A673 (cell line): ENCODE measurements around the gene GPX4. TPM values are rescaled to one million over a fixed set of nuclear protein-coding genes. Genes with fewer than 3 reads are reported as not detected.

Source experiments
- BruUV-seq: library from RNA; stranded (reverse); fragments of 400-500 nt; replicated peaks from 2 replicates; lab custom pipeline; 2021; lab: Mats Ljungman, UMichigan
- CTCF ChIA-PET: fragments of 300-600 bp; sonication (Branson Sonifier 250); formaldehyde crosslinking; loops from one replicate; lab custom pipeline; 2022; ENCODE audit warnings: antibody characterized with exemption; lab: Charles Lee
- POLR2A ChIA-PET: fragments of 300-600 bp; sonication (Branson Sonifier 250); formaldehyde crosslinking; loops from one replicate; lab custom pipeline; 2022; ENCODE audit warnings: antibody characterized with exemption; ENCODE audit not compliant: low non-redundant PET; lab: Charles Lee
- DNase-seq: peaks from one replicate; pipeline ENCODE4 v3.0.0-alpha.2; 2015; ENCODE audit warnings: low spot score
- H3K27ac ChIP-seq: fragments of 200-600 bp; sonication (generic); 2 replicates; pipeline ENCODE4 v1.5.1; 2016; ENCODE audit warnings: mixed run types, low read depth, mild to moderate bottlenecking, mixed read lengths, antibody characterized with exemption, low read length; ENCODE audit not compliant: poor library complexity, severe bottlenecking
- H3K27me3 ChIP-seq: fragments of 200-600 bp; sonication (generic); replicated peaks from 2 replicates; pipeline ENCODE4 v1.6.1; 2017; ENCODE audit warnings: mixed run types, low read depth, mild to moderate bottlenecking, mixed read lengths, antibody characterized with exemption, low read length; ENCODE audit not compliant: insufficient read depth, poor library complexity
- H3K36me3 ChIP-seq: fragments of 200-600 bp; sonication (generic); 2 replicates; pipeline ENCODE4 v1.6.1; 2016; ENCODE audit warnings: mixed run types, mild to moderate bottlenecking, mixed read lengths, antibody characterized with exemption, low read length; ENCODE audit not compliant: insufficient read depth, poor library complexity, severe bottlenecking
- H3K4me1 ChIP-seq: fragments of 200-600 bp; sonication (generic); 2 replicates; pipeline ENCODE4 v1.6.1; 2017; ENCODE audit warnings: mixed run types, mild to moderate bottlenecking, mixed read lengths, antibody characterized with exemption, low read length; ENCODE audit not compliant: insufficient read depth, poor library complexity, severe bottlenecking
- H3K4me3 ChIP-seq: fragments of 200-600 bp; sonication (generic); 2 replicates; pipeline ENCODE4 v1.5.1; 2016; ENCODE audit warnings: low read depth, mixed run types, mild to moderate bottlenecking, mixed read lengths, low read length; ENCODE audit not compliant: poor library complexity, severe bottlenecking
- H3K9me3 ChIP-seq: fragments of 200-600 bp; sonication (generic); 2 replicates; pipeline ENCODE4 v1.6.1; 2016; ENCODE audit warnings: mixed run types, low read depth, mild to moderate bottlenecking, mixed read lengths, antibody characterized with exemption, low read length; ENCODE audit not compliant: poor library complexity, severe bottlenecking
- EZH2 ChIP-seq: fragments of 200-600 bp; sonication (generic); IDR thresholded peaks from 2 replicates; pipeline ENCODE4 v1.6.1; 2017; ENCODE audit warnings: borderline replicate concordance, low read depth, mild to moderate bottlenecking, mixed read lengths, antibody characterized with exemption, low read length; ENCODE audit not compliant: poor library complexity, severe bottlenecking
- intact Hi-C: fragments of 100-400 bp; cut with micrococcal nuclease; formaldehyde crosslinking; loops from one replicate; pipeline ENCODE4 v1.10.0; 2022; ENCODE audit not compliant: unreplicated experiment
- total RNA-seq: library from RNA; stranded (reverse); gene quantifications from 2 replicates; pipeline ENCODE4 v1.2.3, GENCODE V29; 2021
- TF ChIP-seq, protein P1 (sequence below): fragments of 300-800, 200-600 bp; sonication (generic); conservative IDR thresholded peaks from 2 replicates; pipeline ENCODE4 v1.5.1; 2017; ENCODE audit warnings: low read depth, mild to moderate bottlenecking, antibody characterized with exemption, low read length, moderate library complexity, mixed read lengths

GPX4 gene
- total RNA-seq, 1 experiment from 2014 or later: 368 TPM

DNA sequence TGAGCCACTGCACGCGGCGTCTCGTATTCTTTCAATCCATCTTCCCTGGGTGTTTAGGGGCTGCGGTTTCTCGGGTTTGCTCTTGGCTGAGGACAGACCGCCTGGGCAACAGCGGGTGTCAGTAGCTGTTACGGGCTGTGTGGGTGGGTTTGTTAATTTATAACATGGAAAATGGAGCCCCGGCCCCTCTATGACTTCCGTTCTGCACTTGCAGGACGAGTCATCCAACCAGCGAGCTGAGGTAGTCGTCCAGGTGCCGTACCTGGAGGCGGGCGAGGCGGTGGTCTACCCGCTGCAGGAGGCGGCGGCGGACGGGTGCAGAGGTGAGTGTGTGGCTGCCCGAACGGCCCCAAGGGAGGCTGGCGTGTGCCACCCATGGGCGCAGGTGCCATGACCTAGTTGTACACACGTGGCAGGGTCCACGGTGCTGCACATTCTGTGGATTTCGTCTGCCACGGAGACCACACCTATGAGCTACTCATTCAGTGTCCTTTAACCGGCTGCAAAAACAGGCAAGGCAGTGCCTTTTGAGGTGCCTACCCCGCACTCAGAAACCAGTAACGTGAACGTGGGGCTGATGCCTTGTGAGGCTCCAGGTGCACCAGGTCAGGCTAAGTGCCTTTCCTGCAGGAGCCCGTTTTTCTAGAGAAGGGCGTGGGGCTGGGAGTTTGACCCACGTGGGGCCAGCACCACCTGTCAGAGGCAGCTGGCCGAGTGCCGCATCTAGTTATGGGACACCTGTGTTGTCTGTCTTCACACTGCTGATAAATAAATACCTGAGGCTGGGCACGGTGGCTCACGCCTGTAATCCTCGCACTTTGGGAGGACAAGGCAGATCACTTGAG lies 19.5 kb upstream of the GPX4 start:
- Histone ChIP-seq H3K4me1 (peaks cover 11% of the 10 kb centered on the region), H3K27ac (no peak overlapping the region), H3K9me3 (no peaks in the 10 kb centered on the region), H3K4me3 (no peak overlapping the region), H3K27me3 (no peaks in the 10 kb centered on the region), H3K36me3 (peaks cover 17% of the 10 kb centered on the region)
- no peak for DNase-seq
- TF ChIP-seq, protein P1, sequence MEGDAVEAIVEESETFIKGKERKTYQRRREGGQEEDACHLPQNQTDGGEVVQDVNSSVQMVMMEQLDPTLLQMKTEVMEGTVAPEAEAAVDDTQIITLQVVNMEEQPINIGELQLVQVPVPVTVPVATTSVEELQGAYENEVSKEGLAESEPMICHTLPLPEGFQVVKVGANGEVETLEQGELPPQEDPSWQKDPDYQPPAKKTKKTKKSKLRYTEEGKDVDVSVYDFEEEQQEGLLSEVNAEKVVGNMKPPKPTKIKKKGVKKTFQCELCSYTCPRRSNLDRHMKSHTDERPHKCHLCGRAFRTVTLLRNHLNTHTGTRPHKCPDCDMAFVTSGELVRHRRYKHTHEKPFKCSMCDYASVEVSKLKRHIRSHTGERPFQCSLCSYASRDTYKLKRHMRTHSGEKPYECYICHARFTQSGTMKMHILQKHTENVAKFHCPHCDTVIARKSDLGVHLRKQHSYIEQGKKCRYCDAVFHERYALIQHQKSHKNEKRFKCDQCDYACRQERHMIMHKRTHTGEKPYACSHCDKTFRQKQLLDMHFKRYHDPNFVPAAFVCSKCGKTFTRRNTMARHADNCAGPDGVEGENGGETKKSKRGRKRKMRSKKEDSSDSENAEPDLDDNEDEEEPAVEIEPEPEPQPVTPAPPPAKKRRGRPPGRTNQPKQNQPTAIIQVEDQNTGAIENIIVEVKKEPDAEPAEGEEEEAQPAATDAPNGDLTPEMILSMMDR: no peak
- TF ChIP-seq EZH2: no peak
- no TSS peak for BruUV-seq
- ChIA-PET CTCF (no interaction called here), POLR2A (no interaction called here)
- intact Hi-C loops: no loop called here

DNA sequence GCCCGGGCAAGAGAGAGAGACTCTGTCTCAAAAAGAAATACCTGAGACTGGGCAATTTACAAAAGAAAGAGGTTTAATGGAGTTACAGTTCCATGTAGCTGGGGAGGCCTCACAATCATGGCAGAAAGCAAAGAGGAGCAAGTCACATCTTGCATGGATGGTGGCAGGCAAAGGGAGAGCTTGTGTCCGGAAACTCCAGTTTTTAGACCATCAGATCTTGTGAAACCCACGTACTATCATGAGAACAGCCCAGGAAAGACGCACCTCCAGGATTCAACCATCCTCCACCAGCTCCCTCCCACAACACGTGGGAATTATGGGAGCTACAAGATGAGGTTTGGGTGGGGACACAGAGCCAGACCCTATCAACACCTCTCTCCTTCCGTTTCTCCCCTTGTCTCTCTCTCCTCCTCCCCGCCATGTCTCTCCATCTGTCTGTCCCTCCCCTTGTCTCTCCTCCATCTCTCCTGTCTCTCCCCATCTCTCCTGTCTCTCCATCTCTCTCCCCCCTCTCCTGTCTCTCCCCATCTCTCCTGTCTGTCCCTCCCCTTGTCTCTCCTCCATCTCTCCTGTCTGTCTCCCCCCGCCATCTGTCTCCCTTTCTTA lies 18.6 kb upstream of the GPX4 start:
- H3K27ac ChIP-seq: no peak overlapping the region
- CTCF ChIA-PET: no interaction called here
- H3K4me3 ChIP-seq: no peak overlapping the region
- H3K9me3 ChIP-seq: no peaks in the 10 kb centered on the region
- TF ChIP-seq, protein P1: no peak
- TF ChIP-seq EZH2: no peak
- H3K27me3 ChIP-seq: no peaks in the 10 kb centered on the region
- intact Hi-C loops: no loop called here
- peaks cover 11% of the 10 kb centered on the region for H3K4me1 ChIP-seq
- no peak for DNase-seq
- H3K36me3 ChIP-seq: peaks cover 23% of the 10 kb centered on the region
- POLR2A ChIA-PET: interaction anchor here (0.6 to 0.7 kb wide), 2 partner anchors 87 to 172 kb away, joined by 5 to 7 read pairs; no protein-coding TSS in a partner anchor
- no TSS peak for BruUV-seq

DNA sequence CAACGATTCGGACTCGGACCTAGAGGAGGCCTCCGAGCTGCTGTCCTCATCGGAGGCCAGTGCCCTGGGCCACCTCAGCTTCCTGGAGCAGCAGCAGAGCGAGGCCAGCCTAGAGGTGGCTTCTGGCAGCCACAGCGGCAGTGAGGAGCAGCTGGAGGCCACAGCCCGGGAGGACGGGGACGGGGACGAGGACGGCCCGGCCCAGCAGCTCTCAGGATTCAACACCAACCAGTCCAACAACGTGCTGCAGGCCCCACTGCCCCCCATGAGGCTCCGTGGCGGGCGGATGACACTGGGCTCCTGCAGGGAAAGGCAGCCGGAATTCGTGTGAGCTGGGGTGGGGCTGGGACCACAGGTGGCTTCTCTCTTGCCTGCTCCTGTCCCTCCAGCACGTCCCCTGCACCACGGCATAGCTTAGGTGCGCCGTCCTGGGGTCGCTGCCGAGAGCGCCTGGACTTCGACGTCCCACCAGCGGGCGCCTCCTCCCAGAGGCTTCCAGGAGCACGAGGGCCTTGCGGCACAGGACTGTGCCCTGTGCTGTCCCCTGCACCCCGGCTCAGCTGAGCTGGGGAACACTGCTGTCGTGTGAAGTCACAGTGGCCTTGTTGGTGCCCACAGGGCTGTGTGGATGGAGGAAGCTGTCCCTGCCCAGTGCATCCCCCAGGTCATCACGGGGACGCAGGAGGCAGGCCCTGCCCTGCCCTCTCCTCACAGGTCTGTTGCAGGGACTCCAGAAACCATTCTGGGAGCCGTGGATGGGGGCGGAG lies 17.9 kb upstream of the GPX4 start:
- no peaks in the 10 kb centered on the region for H3K27me3 ChIP-seq
- CTCF ChIA-PET: interaction anchor here (0.6 kb wide), 2 partner anchors 108 to 154 kb away, joined by 3 to 7 read pairs; no protein-coding TSS in a partner anchor
- POLR2A ChIA-PET: interaction anchor here (0.7 kb wide), 1 partner anchor 171 kb away, joined by 7 read pairs; no protein-coding TSS in a partner anchor

More for the DNA sequence above, 17.9 kb upstream of the GPX4 start:
- intact Hi-C loops: no loop called here
- Histone ChIP-seq H3K36me3 (peaks cover 26% of the 10 kb centered on the region), H3K4me1 (peaks cover 11% of the 10 kb centered on the region), H3K9me3 (no peaks in the 10 kb centered on the region), H3K27ac (no peak overlapping the region), H3K4me3 (no peak overlapping the region)
- TF ChIP-seq, protein P1: no peak
- TF ChIP-seq EZH2: no peak
- no TSS peak for BruUV-seq
- DNase-seq: no peak
